Measurements from ENCODE around the gene THSD7B.

THSD7B gene

DNA sequence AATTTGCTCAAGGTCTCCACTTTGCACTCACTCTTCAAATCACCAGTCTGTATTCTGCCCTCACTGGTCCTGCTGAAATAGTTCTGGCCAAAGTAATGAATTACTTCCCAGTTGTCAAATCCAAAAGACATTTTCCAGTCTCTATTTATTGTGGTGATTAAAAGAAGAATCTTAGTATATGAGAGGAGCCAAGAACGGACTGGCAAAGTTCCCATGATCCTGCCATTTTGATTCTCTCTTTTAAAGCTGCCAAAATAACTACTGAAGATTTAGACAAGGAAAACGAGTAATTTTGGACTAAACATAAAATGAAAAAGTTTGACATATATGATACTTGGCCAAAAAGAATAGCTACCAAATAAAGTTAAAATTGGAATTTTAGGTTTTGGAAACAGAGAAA, 12.0 kb downstream of the THSD7B start:
- Histone ChIP-seq H2AFZ (no peak overlapping the region), H3K9ac (no peak overlapping the region), H3K79me2 (no peaks in the 10 kb centered on the region), H3K4me3 (ENCODE audit: low read depth, low read length) (no peak overlapping the region), H3K27ac (no peak overlapping the region), H3K36me3 (ENCODE audit: control insufficient read depth, insufficient read depth, low read length) (no peaks in the 10 kb centered on the region), H3K4me2 (ENCODE audit: low read length) (no peak overlapping the region), H3K27me3 (ENCODE audit: control insufficient read depth, insufficient read depth, low read length) (no peaks in the 10 kb centered on the region), H3K4me1 (no peaks in the 10 kb centered on the region), H3K9me3 (ENCODE audit: control insufficient read depth, low read length) (no peaks in the 10 kb centered on the region)
- TF ChIP-seq, protein P1, sequence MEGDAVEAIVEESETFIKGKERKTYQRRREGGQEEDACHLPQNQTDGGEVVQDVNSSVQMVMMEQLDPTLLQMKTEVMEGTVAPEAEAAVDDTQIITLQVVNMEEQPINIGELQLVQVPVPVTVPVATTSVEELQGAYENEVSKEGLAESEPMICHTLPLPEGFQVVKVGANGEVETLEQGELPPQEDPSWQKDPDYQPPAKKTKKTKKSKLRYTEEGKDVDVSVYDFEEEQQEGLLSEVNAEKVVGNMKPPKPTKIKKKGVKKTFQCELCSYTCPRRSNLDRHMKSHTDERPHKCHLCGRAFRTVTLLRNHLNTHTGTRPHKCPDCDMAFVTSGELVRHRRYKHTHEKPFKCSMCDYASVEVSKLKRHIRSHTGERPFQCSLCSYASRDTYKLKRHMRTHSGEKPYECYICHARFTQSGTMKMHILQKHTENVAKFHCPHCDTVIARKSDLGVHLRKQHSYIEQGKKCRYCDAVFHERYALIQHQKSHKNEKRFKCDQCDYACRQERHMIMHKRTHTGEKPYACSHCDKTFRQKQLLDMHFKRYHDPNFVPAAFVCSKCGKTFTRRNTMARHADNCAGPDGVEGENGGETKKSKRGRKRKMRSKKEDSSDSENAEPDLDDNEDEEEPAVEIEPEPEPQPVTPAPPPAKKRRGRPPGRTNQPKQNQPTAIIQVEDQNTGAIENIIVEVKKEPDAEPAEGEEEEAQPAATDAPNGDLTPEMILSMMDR (IDR thresholded peaks at IDR 0.05), result no peak

DNA sequence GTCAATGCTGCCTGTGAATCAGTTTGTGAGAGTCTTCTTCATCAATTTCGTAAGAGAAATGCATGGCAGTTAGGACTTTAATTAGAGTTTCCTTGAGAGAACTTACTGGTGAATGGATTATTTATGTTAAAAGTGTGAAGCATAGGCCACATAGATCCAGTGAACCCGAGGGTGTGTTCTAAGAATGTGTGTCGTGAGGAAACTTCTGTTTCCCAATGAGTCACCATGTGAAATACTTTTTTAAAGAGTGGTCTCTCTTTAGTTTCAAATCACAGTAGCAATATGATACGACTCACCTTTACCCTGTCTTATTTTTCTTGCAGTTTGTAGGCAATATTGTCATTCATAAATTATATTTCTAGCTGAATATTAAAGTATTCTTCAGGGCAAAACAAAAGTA, 18.5 kb downstream of the THSD7B start:
- H3K27ac ChIP-seq, result no peak overlapping the region

DNA sequence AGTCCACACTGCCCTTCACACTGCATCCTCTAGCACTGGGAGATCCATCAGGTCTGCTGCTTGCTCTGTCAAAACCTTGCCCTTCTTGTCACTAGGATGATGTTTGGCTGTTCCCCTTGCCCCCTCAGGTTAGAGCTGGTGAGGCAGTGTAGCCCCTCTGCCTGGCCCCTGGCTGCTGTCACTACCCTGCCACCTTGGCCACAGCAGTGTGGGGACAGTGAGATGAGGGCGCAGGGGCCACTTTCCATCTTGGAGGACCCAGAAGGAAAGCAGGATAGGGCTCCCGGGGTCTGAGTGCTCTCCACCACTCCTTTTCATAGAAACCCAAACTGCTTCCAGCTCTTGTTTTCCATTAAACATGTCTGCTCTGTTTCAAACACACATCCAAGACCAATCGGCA, 19.9 kb downstream of the THSD7B start:
- Histone ChIP-seq H2AFZ (no peak overlapping the region), H3K36me3 (ENCODE audit: control insufficient read depth, insufficient read depth, low read length) (no peaks in the 10 kb centered on the region), H3K4me2 (ENCODE audit: low read length) (no peak overlapping the region), H3K79me2 (no peaks in the 10 kb centered on the region), H3K4me3 (ENCODE audit: low read depth, low read length) (no peak overlapping the region), H3K4me1 (no peaks in the 10 kb centered on the region), H3K27me3 (ENCODE audit: control insufficient read depth, insufficient read depth, low read length) (no peaks in the 10 kb centered on the region), H3K9me3 (ENCODE audit: control insufficient read depth, low read length) (no peaks in the 10 kb centered on the region), H3K27ac (no peak overlapping the region), H3K9ac (no peak overlapping the region)
- TF ChIP-seq, protein P1 (IDR thresholded peaks at IDR 0.05), result no peak

More for the DNA sequence above, 18.5 kb downstream of the THSD7B start:
- no peak overlapping the region for H2AFZ ChIP-seq
- H3K9ac ChIP-seq, result no peak overlapping the region
- H3K79me2 ChIP-seq, result no peaks in the 10 kb centered on the region
- no peaks in the 10 kb centered on the region for H3K9me3 ChIP-seq (ENCODE audit: control insufficient read depth, low read length)
- TF ChIP-seq, protein P1 (IDR thresholded peaks at IDR 0.05), result no peak
- H3K4me3 ChIP-seq (ENCODE audit: low read depth, low read length), result no peak overlapping the region
- H3K36me3 ChIP-seq (ENCODE audit: control insufficient read depth, insufficient read depth, low read length), result no peaks in the 10 kb centered on the region
- H3K27me3 ChIP-seq (ENCODE audit: control insufficient read depth, insufficient read depth, low read length), result no peaks in the 10 kb centered on the region
- H3K4me2 ChIP-seq (ENCODE audit: low read length), result no peak overlapping the region
- no peaks in the 10 kb centered on the region for H3K4me1 ChIP-seq

DNA sequence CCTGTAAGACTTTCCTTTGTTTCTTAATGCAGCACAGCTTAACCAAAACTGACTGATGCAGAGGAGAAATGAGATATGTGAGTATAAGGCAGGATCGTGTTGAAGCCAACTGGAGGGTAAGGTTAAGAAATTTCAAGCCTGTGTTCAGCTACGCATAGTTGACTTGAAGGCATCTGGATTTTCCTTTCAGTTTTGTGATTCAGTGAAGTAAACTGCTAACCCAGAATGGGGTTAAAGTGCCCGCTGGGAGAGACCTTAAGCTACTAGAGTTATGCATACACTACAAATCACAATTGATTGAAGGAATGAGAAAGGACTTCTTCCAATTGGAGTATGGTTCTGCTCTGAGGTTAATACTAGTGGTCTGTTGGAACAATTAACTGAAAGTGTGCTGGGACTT, 22.6 kb downstream of the THSD7B start:
- no peak overlapping the region for H3K4me2 ChIP-seq (ENCODE audit: low read length)
- H3K36me3 ChIP-seq (ENCODE audit: control insufficient read depth, insufficient read depth, low read length), result no peaks in the 10 kb centered on the region
- no peak overlapping the region for H3K4me3 ChIP-seq (ENCODE audit: low read depth, low read length)
- no peaks in the 10 kb centered on the region for H3K4me1 ChIP-seq
- H2AFZ ChIP-seq, result no peak overlapping the region
- H3K9me3 ChIP-seq (ENCODE audit: control insufficient read depth, low read length), result no peaks in the 10 kb centered on the region
- H3K27ac ChIP-seq, result no peak overlapping the region
- no peak overlapping the region for H3K9ac ChIP-seq
- TF ChIP-seq, protein P1 (IDR thresholded peaks at IDR 0.05), result no peak
- H3K27me3 ChIP-seq (ENCODE audit: control insufficient read depth, insufficient read depth, low read length), result no peaks in the 10 kb centered on the region
- H3K79me2 ChIP-seq, result no peaks in the 10 kb centered on the region

DNA sequence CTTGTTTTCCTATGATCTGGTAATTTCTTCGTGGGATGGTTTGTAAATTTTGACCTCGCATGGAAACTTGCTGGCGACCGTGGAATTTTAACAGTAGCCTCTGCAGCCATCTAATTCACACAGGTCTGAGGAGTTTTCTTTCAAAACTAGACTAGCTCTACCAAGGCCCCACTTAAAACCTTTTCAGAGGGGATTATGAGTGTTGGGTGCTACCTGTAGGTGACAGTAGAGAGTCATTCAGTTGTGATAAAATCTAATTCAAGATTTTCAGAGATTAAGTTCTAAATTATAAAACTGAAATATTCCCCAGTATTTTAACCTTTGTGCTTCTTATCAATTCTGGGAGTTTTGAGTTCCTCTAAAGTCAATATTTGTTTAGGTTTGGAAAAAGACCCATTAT, 31.0 kb downstream of the THSD7B start:
- H3K27me3 ChIP-seq (ENCODE audit: control insufficient read depth, insufficient read depth, low read length), result no peaks in the 10 kb centered on the region
- H3K9ac ChIP-seq, result no peak overlapping the region
- no peak overlapping the region for H3K4me3 ChIP-seq (ENCODE audit: low read depth, low read length)
- no peaks in the 10 kb centered on the region for H3K4me1 ChIP-seq
- no peak overlapping the region for H3K27ac ChIP-seq
- no peak overlapping the region for H2AFZ ChIP-seq
- H3K9me3 ChIP-seq (ENCODE audit: control insufficient read depth, low read length), result no peaks in the 10 kb centered on the region
- H3K79me2 ChIP-seq, result no peaks in the 10 kb centered on the region
- TF ChIP-seq, protein P1 (IDR thresholded peaks at IDR 0.05), result no peak
- no peak overlapping the region for H3K4me2 ChIP-seq (ENCODE audit: low read length)
- no peaks in the 10 kb centered on the region for H3K36me3 ChIP-seq (ENCODE audit: control insufficient read depth, insufficient read depth, low read length)
